B cell (primary cell): ENCODE data around the gene PANK2. TPM values are rescaled to one million over a fixed set of nuclear protein-coding genes. Genes with fewer than 3 reads are reported as not detected.
A peak's percentile ranks its signal among the peaks of the same experiment; 100 is the strongest.

Source experiments
- ATAC-seq: fragments of 200-7000 bp; cut with Tn5 transposase; one replicate; pipeline ENCODE4 v1.10.0; 2021; ENCODE audit warnings: low read depth, mild to moderate bottlenecking, moderate number of reproducible peaks, moderate library complexity
- CTCF ChIA-PET: fragments of 350-600 bp; sonication (Branson Sonifier 250); formaldehyde crosslinking; loops from one replicate; lab custom pipeline; 2021; ENCODE audit warnings: antibody characterized with exemption, inconsistent platforms; lab: Charles Lee
- POLR2A ChIA-PET: fragments of 350-600 bp; sonication (Branson Sonifier 250); formaldehyde crosslinking; loops from one replicate; lab custom pipeline; 2021; ENCODE audit warnings: antibody characterized with exemption; lab: Charles Lee
- DNase-seq: peaks from one replicate; pipeline ENCODE4 v3.0.0; 2013
- H2AFZ ChIP-seq: 2 replicates; pipeline ENCODE4 v1.6.1; 2012; ENCODE audit warnings: mild to moderate bottlenecking, low read depth, low read length; ENCODE audit not compliant: insufficient read depth, poor library complexity, severe bottlenecking
- H3K27ac ChIP-seq, 2 donors: 1 replicate in 1 of 2; 2 replicates in 1 of 2; pipeline ENCODE4 v1.5.1; 2012 to 2013; ENCODE audit warnings: low read length in 2 of 2, mild to moderate bottlenecking in 2 of 2, moderate library complexity in 1 of 2
- H3K27me3 ChIP-seq, 4 experiments: fragments of 200-600 bp in 1 of 4; sonication (generic) in 1 of 4; replicated peaks in 1 of 4; 1 replicate in 2 of 4; 2 replicates in 2 of 4; pipeline versions ENCODE4 v1.6.1 to v1.7.0; 2013 to 2016; ENCODE audit warnings: low read length in 3 of 4, mild to moderate bottlenecking in 2 of 4, mixed read lengths in 1 of 4, moderate library complexity in 1 of 4; ENCODE audit not compliant: insufficient read depth in 4 of 4, control insufficient read depth in 3 of 4; ENCODE audit errors: control extremely low read depth in 1 of 4
- H3K36me3 ChIP-seq, 2 experiments: replicated peaks in 1 of 2; 1 replicate in 1 of 2; 2 replicates in 1 of 2; pipeline versions ENCODE4 v1.6.1 to v1.7.1; 2013; ENCODE audit warnings: low read length in 1 of 2; ENCODE audit not compliant: insufficient read depth in 2 of 2, control insufficient read depth in 1 of 2; ENCODE audit errors: control extremely low read depth in 1 of 2, extremely low read depth in 1 of 2
- H3K4me1 ChIP-seq, 2 donors: fragments of 200-600 bp in 1 of 2; sonication (generic) in 1 of 2; 1 replicate in 1 of 2; 2 replicates in 1 of 2; pipeline versions ENCODE4 v1.5.1 to v1.6.1; 2013 to 2017; ENCODE audit warnings: low read length in 2 of 2; ENCODE audit not compliant: control insufficient read depth in 2 of 2, insufficient read depth in 2 of 2
- H3K4me2 ChIP-seq: replicated peaks from 2 replicates; pipeline ENCODE3; 2012; ENCODE audit warnings: mild to moderate bottlenecking, low read depth, low read length; ENCODE audit not compliant: poor library complexity, severe bottlenecking
- H3K4me3 ChIP-seq, 5 experiments: fragments of 200-600 bp in 1 of 5; sonication (generic) in 1 of 5; 1 replicate in 3 of 5; 2 replicates in 2 of 5; pipeline versions ENCODE4 v1.5.1 to v1.7.0; 2011 to 2016; ENCODE audit warnings: low read length in 4 of 5, mild to moderate bottlenecking in 4 of 5, low read depth in 2 of 5, control low read depth in 1 of 5, moderate library complexity in 1 of 5; ENCODE audit not compliant: insufficient read depth in 1 of 5; ENCODE audit errors: control extremely low read depth in 1 of 5, extremely low read depth in 1 of 5
- H3K79me2 ChIP-seq: fragments of 200-600 bp; sonication (generic); one replicate; pipeline ENCODE4 v1.6.0; 2016; ENCODE audit warnings: low read length; ENCODE audit not compliant: control insufficient read depth, insufficient read depth
- H3K9ac ChIP-seq: fragments of 200-600 bp; sonication (generic); 2 replicates; pipeline ENCODE4 v1.6.1; 2017; ENCODE audit warnings: mild to moderate bottlenecking, low read length, moderate library complexity
- H3K9me3 ChIP-seq, 3 donors: one replicate each; pipeline versions ENCODE4 v1.6.1 to v1.7.1; 2013; ENCODE audit warnings: low read length in 2 of 3; ENCODE audit not compliant: control insufficient read depth in 2 of 3, insufficient read depth in 1 of 3; ENCODE audit errors: control extremely low read depth in 1 of 3
- H4K20me1 ChIP-seq: 2 replicates; pipeline ENCODE4 v1.6.0; 2012; ENCODE audit warnings: mild to moderate bottlenecking, low read length; ENCODE audit not compliant: insufficient read depth, control insufficient read depth, poor library complexity, severe bottlenecking
- H3K27ac Mint-ChIP-seq: one replicate; pipeline ENCODE4 v1.8.0; 2021; ENCODE audit warnings: mixed read lengths
- H3K27me3 Mint-ChIP-seq: one replicate; pipeline ENCODE4 v1.8.0; 2021; ENCODE audit warnings: mixed read lengths
- H3K4me1 Mint-ChIP-seq: one replicate; pipeline ENCODE4 v1.8.0; 2021; ENCODE audit warnings: mixed read lengths
- H3K4me3 Mint-ChIP-seq: one replicate; pipeline ENCODE4 v1.8.0; 2021; ENCODE audit warnings: mixed read lengths
- H3K9me3 Mint-ChIP-seq: one replicate; pipeline ENCODE4 v1.8.0; 2022; ENCODE audit warnings: mixed read lengths; ENCODE audit not compliant: insufficient read depth
- CTCF ChIP-seq: fragments of 200-600 bp; IDR thresholded peaks from one replicate; pipeline ENCODE4 v1.8.0; 2022; ENCODE audit warnings: antibody characterized with exemption, mild to moderate bottlenecking
- EZH2 ChIP-seq: IDR thresholded peaks from 2 replicates; pipeline ENCODE4 v1.6.1; 2012; ENCODE audit warnings: borderline replicate concordance, low read depth, mild to moderate bottlenecking, moderate library complexity, low read length; ENCODE audit not compliant: insufficient read depth, poor library complexity, severe bottlenecking
- WGBS: methylation state at CpG from one replicate; pipeline ENCODE4 v1.1.5; 2013; ENCODE audit warnings: missing lambda C conversion rate; ENCODE audit not compliant: insufficient coverage; 5-methylcytosine and 5-hydroxymethylcytosine counted together
- intact Hi-C: fragments of 100-400 bp; cut with micrococcal nuclease; formaldehyde crosslinking; loops from one replicate; pipeline ENCODE4 v1.10.0; 2022
- polyA plus RNA-seq: library from polyadenylated mRNA; depleted of rRNA; stranded (reverse); fragments of >200 nt; gene quantifications from 2 replicates; pipeline ENCODE4 v1.2.3, GENCODE V29; 2012
- total RNA-seq, 2 donors: library from RNA; stranded (reverse); fragments of 120-200 nt in 1 of 2; gene quantifications; 1 replicate in 1 of 2; 2 replicates in 1 of 2; pipeline versions ENCODE4 v1.2.3 to v1.2.4, GENCODE V29; 2013 to 2022

PANK2 gene
- total and polyA plus RNA-seq, 2 donors (not counting 1 experiment from before 2014, with no cell fraction given), result 20.5 to 63.3 TPM

- ATAC-seq, result no peak
- Mint-ChIP-seq H3K4me1 (peaks cover 6% of the 10 kb centered on the region), H3K4me3 (no peak overlapping the region), H3K9me3 (no peaks in the 10 kb centered on the region), H3K27me3 (no peaks in the 10 kb centered on the region), H3K27ac (peak overlapping the region; percentile 26)
- H3K27me3 ChIP-seq, result no peaks in the 10 kb centered on the region
- H3K79me2 ChIP-seq, result peaks cover 29% of the 10 kb centered on the region
- H3K4me3 ChIP-seq, result no peak overlapping the region
- TF ChIP-seq EZH2 (no peak), CTCF (no peak)
- no peaks in the 10 kb centered on the region for H3K4me1 ChIP-seq
- CTCF ChIA-PET, result interaction anchor here (0.7 to 4.9 kb wide), 26 partner anchors 9 to 1384 kb away, joined by 3 to 47 read pairs (median 4); partner anchors contain the start of genes ADISSP, AP5S1, CENPB and SNRPB
- intact Hi-C loops, result loop anchor here (2.0 kb wide), 1 partner anchor 34 kb away; the partner anchor contains the start of gene AP5S1
- no peaks in the 10 kb centered on the region for H3K9me3 ChIP-seq
- H4K20me1 ChIP-seq, result peaks cover 24% of the 10 kb centered on the region
- no peak overlapping the region for H3K27ac ChIP-seq
- POLR2A ChIA-PET, result interaction anchor here (0.7 kb wide), 1 partner anchor 102 kb away, joined by 4 read pairs; no protein-coding TSS in a partner anchor
- DNase-seq, result no peak
- H2AFZ ChIP-seq, result no peak overlapping the region
- H3K9ac ChIP-seq, result no peak overlapping the region
- no peak overlapping the region for H3K4me2 ChIP-seq
- H3K36me3 ChIP-seq, result peaks cover 2 to 30% of the 10 kb centered on the region in 2 experiments
- WGBS, result no CpG with 5 or more reads among the region's 4 CpGs
Measured at GRCh38 chr20:3854462-3854871, 34.7 kb upstream of the PANK2 start.

DNA sequence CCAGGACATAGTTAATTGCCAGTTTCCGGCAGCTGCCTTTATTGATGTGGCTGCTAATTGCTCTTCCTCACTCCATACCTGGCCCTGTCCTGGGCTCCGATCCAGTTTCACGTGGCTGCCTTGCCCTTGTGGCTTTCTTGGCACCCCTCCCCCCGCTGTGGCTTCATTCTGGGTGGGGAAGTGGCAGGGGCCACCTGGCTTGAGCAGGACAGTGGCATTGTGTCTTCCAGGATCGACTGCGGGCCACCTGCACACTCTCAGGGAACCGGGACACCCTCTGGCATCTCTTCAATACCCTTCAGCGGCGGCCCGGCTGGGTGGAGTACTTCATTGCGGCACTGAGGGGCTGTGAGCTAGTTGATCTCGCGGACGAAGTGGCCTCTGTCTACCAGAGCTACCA, 31.8 kb upstream of the PANK2 start:
- H3K27ac Mint-ChIP-seq, result no peak overlapping the region

More for the DNA sequence above, 31.8 kb upstream of the PANK2 start:
- H4K20me1 ChIP-seq, result peaks cover 30% of the 10 kb centered on the region
- no peak overlapping the region for H3K4me2 ChIP-seq
- H3K36me3 ChIP-seq, result peaks cover 2 to 43% of the 10 kb centered on the region in 2 experiments
- H3K4me3 ChIP-seq, result no peak overlapping the region
- no peak overlapping the region for H2AFZ ChIP-seq
- H3K27ac ChIP-seq, result no peak overlapping the region
- ChIA-PET POLR2A (interaction anchor here (0.6 to 0.7 kb wide), 2 partner anchors 20 to 818 kb away, joined by 5 to 6 read pairs; no protein-coding TSS in a partner anchor), CTCF (interaction anchor here (0.9 to 4.9 kb wide), 4 partner anchors 37 to 181 kb away, joined by 3 to 47 read pairs (median 6); partner anchors contain the start of genes AP5S1 and CENPB)
- H3K4me1 ChIP-seq, result no peaks in the 10 kb centered on the region
- Mint-ChIP-seq H3K4me1 (peaks cover 3% of the 10 kb centered on the region), H3K4me3 (no peak overlapping the region), H3K27me3 (no peaks in the 10 kb centered on the region), H3K9me3 (no peaks in the 10 kb centered on the region)
- DNase-seq (no peak), ATAC-seq (no peak)
- no peaks in the 10 kb centered on the region for H3K27me3 ChIP-seq
- peaks cover 22% of the 10 kb centered on the region for H3K79me2 ChIP-seq
- peaks cover 0 to 3% (median 0%) of the 10 kb centered on the region in 3 donors for H3K9me3 ChIP-seq
- TF ChIP-seq CTCF, result no peak
- no peak for TF ChIP-seq EZH2
- intact Hi-C loops, result no loop called here
- WGBS, result 83% methylated on average over 14 of the region's 14 CpGs
- H3K9ac ChIP-seq, result no peak overlapping the region
